ENCODE results near the gene PROM2.

PROM2 gene

GRCh38 chr2:95270541-95271081 lies 3.6 kb upstream of the PROM2 start:
- Histone ChIP-seq H3K4me3 (ENCODE audit: low read length) (no peak overlapping the region), H3K27ac (ENCODE audit: low read length) (no peak overlapping the region), H3K4me1 (ENCODE audit: control insufficient read depth, low read depth, low read length) (peaks cover 13% of the 10 kb centered on the region), H3K9me3 (ENCODE audit: control insufficient read depth, low read depth, low read length) (no peaks in the 10 kb centered on the region), H3K36me3 (ENCODE audit: control insufficient read depth, low read depth, low read length) (no peaks in the 10 kb centered on the region), H3K27me3 (ENCODE audit: control insufficient read depth, insufficient read depth, low read length) (no peaks in the 10 kb centered on the region), H3K9ac (ENCODE audit: low read length) (no peak overlapping the region)

- Histone ChIP-seq H3K27me3 (ENCODE audit: control insufficient read depth, insufficient read depth, low read length) (no peaks in the 10 kb centered on the region), H3K4me1 (ENCODE audit: control insufficient read depth, low read depth, low read length) (peaks cover 13% of the 10 kb centered on the region), H3K27ac (ENCODE audit: low read length) (no peak overlapping the region), H3K9me3 (ENCODE audit: control insufficient read depth, low read depth, low read length) (no peaks in the 10 kb centered on the region), H3K4me3 (ENCODE audit: low read length) (no peak overlapping the region), H3K9ac (ENCODE audit: low read length) (no peak overlapping the region), H3K36me3 (ENCODE audit: control insufficient read depth, low read depth, low read length) (no peaks in the 10 kb centered on the region)
Observed at GRCh38 chr2:95271381-95271971, 2.8 kb upstream of the PROM2 start.

- H3K27ac ChIP-seq (ENCODE audit: low read length): no peak overlapping the region
- no peaks in the 10 kb centered on the region for H3K27me3 ChIP-seq (ENCODE audit: control insufficient read depth, insufficient read depth, low read length)
- no peak overlapping the region for H3K4me3 ChIP-seq (ENCODE audit: low read length)
- H3K9ac ChIP-seq (ENCODE audit: low read length): no peak overlapping the region
- H3K9me3 ChIP-seq (ENCODE audit: control insufficient read depth, low read depth, low read length): no peaks in the 10 kb centered on the region
- H3K36me3 ChIP-seq (ENCODE audit: control insufficient read depth, low read depth, low read length): no peaks in the 10 kb centered on the region
- H3K4me1 ChIP-seq (ENCODE audit: control insufficient read depth, low read depth, low read length): peaks cover 13% of the 10 kb centered on the region
Observed at GRCh38 chr2:95272299-95272751, 1.9 kb upstream of the PROM2 start.

- Histone ChIP-seq H3K4me1 (ENCODE audit: control insufficient read depth, low read depth, low read length) (peaks cover 13% of the 10 kb centered on the region), H3K36me3 (ENCODE audit: control insufficient read depth, low read depth, low read length) (no peaks in the 10 kb centered on the region), H3K27ac (ENCODE audit: low read length) (no peak overlapping the region), H3K4me3 (ENCODE audit: low read length) (no peak overlapping the region), H3K9ac (ENCODE audit: low read length) (no peak overlapping the region), H3K27me3 (ENCODE audit: control insufficient read depth, insufficient read depth, low read length) (no peaks in the 10 kb centered on the region), H3K9me3 (ENCODE audit: control insufficient read depth, low read depth, low read length) (no peaks in the 10 kb centered on the region)
Observed at GRCh38 chr2:95272781-95273180, 1.5 kb upstream of the PROM2 start.

- Histone ChIP-seq H3K27me3 (ENCODE audit: control insufficient read depth, insufficient read depth, low read length) (no peaks in the 10 kb centered on the region), H3K9ac (ENCODE audit: low read length) (no peak overlapping the region), H3K36me3 (ENCODE audit: control insufficient read depth, low read depth, low read length) (no peaks in the 10 kb centered on the region), H3K4me1 (ENCODE audit: control insufficient read depth, low read depth, low read length) (peaks cover 13% of the 10 kb centered on the region), H3K9me3 (ENCODE audit: control insufficient read depth, low read depth, low read length) (no peaks in the 10 kb centered on the region), H3K4me3 (ENCODE audit: low read length) (no peak overlapping the region), H3K27ac (ENCODE audit: low read length) (no peak overlapping the region)
Observed at GRCh38 chr2:95273566-95274290, 521 bp upstream of the PROM2 start.

GRCh38 chr2:95275151-95275515 lies 884 bp downstream of the PROM2 start:
- no peaks in the 10 kb centered on the region for H3K27me3 ChIP-seq (ENCODE audit: control insufficient read depth, insufficient read depth, low read length)
- H3K27ac ChIP-seq (ENCODE audit: low read length): no peak overlapping the region
- H3K9me3 ChIP-seq (ENCODE audit: control insufficient read depth, low read depth, low read length): no peaks in the 10 kb centered on the region
- H3K36me3 ChIP-seq (ENCODE audit: control insufficient read depth, low read depth, low read length): no peaks in the 10 kb centered on the region
- peaks cover 13% of the 10 kb centered on the region for H3K4me1 ChIP-seq (ENCODE audit: control insufficient read depth, low read depth, low read length)
- no peak overlapping the region for H3K4me3 ChIP-seq (ENCODE audit: low read length)
- H3K9ac ChIP-seq (ENCODE audit: low read length): no peak overlapping the region

GRCh38 chr2:95275601-95276243 lies 1.5 kb downstream of the PROM2 start:
- H3K27ac ChIP-seq (ENCODE audit: low read length): no peak overlapping the region
- H3K36me3 ChIP-seq (ENCODE audit: control insufficient read depth, low read depth, low read length): no peaks in the 10 kb centered on the region
- H3K9me3 ChIP-seq (ENCODE audit: control insufficient read depth, low read depth, low read length): no peaks in the 10 kb centered on the region
- H3K4me3 ChIP-seq (ENCODE audit: low read length): no peak overlapping the region
- no peaks in the 10 kb centered on the region for H3K27me3 ChIP-seq (ENCODE audit: control insufficient read depth, insufficient read depth, low read length)
- H3K9ac ChIP-seq (ENCODE audit: low read length): no peak overlapping the region
- peaks cover 13% of the 10 kb centered on the region for H3K4me1 ChIP-seq (ENCODE audit: control insufficient read depth, low read depth, low read length)

GRCh38 chr2:95276244-95276887 lies 2.1 kb downstream of the PROM2 start:
- Histone ChIP-seq H3K9me3 (ENCODE audit: control insufficient read depth, low read depth, low read length) (no peaks in the 10 kb centered on the region), H3K4me3 (ENCODE audit: low read length) (no peak overlapping the region), H3K9ac (ENCODE audit: low read length) (no peak overlapping the region), H3K27me3 (ENCODE audit: control insufficient read depth, insufficient read depth, low read length) (no peaks in the 10 kb centered on the region), H3K27ac (ENCODE audit: low read length) (no peak overlapping the region), H3K4me1 (ENCODE audit: control insufficient read depth, low read depth, low read length) (peaks cover 13% of the 10 kb centered on the region), H3K36me3 (ENCODE audit: control insufficient read depth, low read depth, low read length) (no peaks in the 10 kb centered on the region)

- Histone ChIP-seq H3K9ac (ENCODE audit: low read length) (no peak overlapping the region), H3K36me3 (ENCODE audit: control insufficient read depth, low read depth, low read length) (no peaks in the 10 kb centered on the region), H3K4me1 (ENCODE audit: control insufficient read depth, low read depth, low read length) (peaks cover 13% of the 10 kb centered on the region), H3K27me3 (ENCODE audit: control insufficient read depth, insufficient read depth, low read length) (no peaks in the 10 kb centered on the region), H3K27ac (ENCODE audit: low read length) (no peak overlapping the region), H3K9me3 (ENCODE audit: control insufficient read depth, low read depth, low read length) (no peaks in the 10 kb centered on the region), H3K4me3 (ENCODE audit: low read length) (no peak overlapping the region)
Observed at GRCh38 chr2:95276888-95277245, 2.6 kb downstream of the PROM2 start.

- H3K36me3 ChIP-seq (ENCODE audit: control insufficient read depth, low read depth, low read length): no peaks in the 10 kb centered on the region
- no peak overlapping the region for H3K27ac ChIP-seq (ENCODE audit: low read length)
- peaks cover 13% of the 10 kb centered on the region for H3K4me1 ChIP-seq (ENCODE audit: control insufficient read depth, low read depth, low read length)
- no peak overlapping the region for H3K4me3 ChIP-seq (ENCODE audit: low read length)
- H3K27me3 ChIP-seq (ENCODE audit: control insufficient read depth, insufficient read depth, low read length): no peaks in the 10 kb centered on the region
- H3K9me3 ChIP-seq (ENCODE audit: control insufficient read depth, low read depth, low read length): no peaks in the 10 kb centered on the region
- no peak overlapping the region for H3K9ac ChIP-seq (ENCODE audit: low read length)
Observed at GRCh38 chr2:95277246-95277906, 3.1 kb downstream of the PROM2 start.

- H3K27me3 ChIP-seq (ENCODE audit: control insufficient read depth, insufficient read depth, low read length): no peaks in the 10 kb centered on the region
- H3K9me3 ChIP-seq (ENCODE audit: control insufficient read depth, low read depth, low read length): no peaks in the 10 kb centered on the region
- H3K36me3 ChIP-seq (ENCODE audit: control insufficient read depth, low read depth, low read length): no peaks in the 10 kb centered on the region
- H3K9ac ChIP-seq (ENCODE audit: low read length): no peak overlapping the region
- no peak overlapping the region for H3K4me3 ChIP-seq (ENCODE audit: low read length)
- no peak overlapping the region for H3K27ac ChIP-seq (ENCODE audit: low read length)
- H3K4me1 ChIP-seq (ENCODE audit: control insufficient read depth, low read depth, low read length): peaks cover 13% of the 10 kb centered on the region
Observed at GRCh38 chr2:95278051-95278471, 3.8 kb downstream of the PROM2 start.
